NB4 (cell line): ENCODE measurements around the gene WDR55.
"Not testable (repeated sequence)": the region's sequence is repeated elsewhere in the genome, so short reads cannot be mapped to it uniquely, and the experiment has no call there.

ENCODE experiments used
- DNase-seq: peaks from one replicate; pipeline ENCODE4 v3.0.0; 2010; ENCODE audit warnings: low read depth
- H3K4me3 ChIP-seq: one replicate; pipeline ENCODE4 v1.5.1; 2011; ENCODE audit warnings: mild to moderate bottlenecking, low read depth, low read length, moderate library complexity
- MYC ChIP-seq: IDR thresholded peaks from 2 replicates; pipeline ENCODE4 v1.6.1; 2011; ENCODE audit warnings: low read depth, low read length
- POLR2A ChIP-seq: IDR thresholded peaks from 2 replicates; pipeline ENCODE4 v1.6.1; 2011; ENCODE audit warnings: mild to moderate bottlenecking; ENCODE audit not compliant: insufficient read length; ENCODE audit errors: extremely low read depth
- TF ChIP-seq, protein P1 (sequence below): IDR thresholded peaks from one replicate; pipeline ENCODE4 v1.5.1; 2012; ENCODE audit warnings: low read depth, low read length
- TF ChIP-seq, protein P2 (sequence below): IDR thresholded peaks from 2 replicates; pipeline ENCODE4 v1.6.1; 2011; ENCODE audit warnings: low read depth, low read length

WDR55 gene

DNA sequence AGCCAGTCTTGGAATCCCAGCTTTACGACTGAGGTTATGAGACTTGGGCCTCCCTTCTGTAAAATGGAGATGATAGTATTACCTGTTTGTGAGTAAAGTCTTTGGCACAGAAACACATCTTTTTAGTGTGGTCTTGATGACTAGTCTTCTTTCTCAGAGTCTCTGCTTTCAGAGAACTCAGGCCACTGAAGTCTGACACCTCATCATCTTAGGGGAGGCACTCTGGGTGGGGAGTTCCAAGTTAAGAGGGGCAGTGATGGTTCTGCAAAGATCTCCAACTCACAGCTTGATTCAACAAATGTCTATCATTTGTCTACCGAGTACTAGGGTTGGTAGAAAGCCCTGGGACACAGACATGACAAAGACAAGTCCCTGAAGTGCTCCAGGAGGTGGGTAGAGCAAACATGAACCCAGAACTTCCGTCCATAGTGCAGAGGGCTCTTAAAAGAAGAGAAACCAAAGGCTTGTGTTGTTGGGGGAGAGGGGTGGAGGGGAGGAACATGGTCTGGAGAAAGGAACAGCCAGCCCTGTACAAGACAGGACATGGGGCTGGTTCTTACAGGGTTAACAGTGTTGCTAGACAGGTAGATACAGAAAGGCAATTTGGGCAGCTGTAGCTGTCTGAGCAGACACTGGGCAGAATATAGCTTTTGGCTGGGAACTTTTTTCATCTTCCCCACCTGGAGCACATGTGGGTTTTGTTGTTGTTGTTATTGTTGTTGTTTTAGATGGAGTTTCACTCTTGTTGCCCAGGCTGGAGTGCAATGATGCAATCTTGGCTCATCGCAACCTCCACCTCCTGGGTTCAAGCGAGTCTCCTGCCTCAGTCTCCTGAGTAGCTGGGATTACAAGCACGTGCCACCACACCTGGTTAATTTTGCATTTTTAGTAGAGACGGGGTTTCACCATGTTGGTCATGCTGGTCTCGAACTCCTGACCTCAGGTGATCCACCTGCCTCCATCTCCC lies 29.1 kb upstream of the WDR55 start:
- no peak overlapping the region for H3K4me3 ChIP-seq
- no peak for TF ChIP-seq POLR2A
- no peak for DNase-seq

DNA sequence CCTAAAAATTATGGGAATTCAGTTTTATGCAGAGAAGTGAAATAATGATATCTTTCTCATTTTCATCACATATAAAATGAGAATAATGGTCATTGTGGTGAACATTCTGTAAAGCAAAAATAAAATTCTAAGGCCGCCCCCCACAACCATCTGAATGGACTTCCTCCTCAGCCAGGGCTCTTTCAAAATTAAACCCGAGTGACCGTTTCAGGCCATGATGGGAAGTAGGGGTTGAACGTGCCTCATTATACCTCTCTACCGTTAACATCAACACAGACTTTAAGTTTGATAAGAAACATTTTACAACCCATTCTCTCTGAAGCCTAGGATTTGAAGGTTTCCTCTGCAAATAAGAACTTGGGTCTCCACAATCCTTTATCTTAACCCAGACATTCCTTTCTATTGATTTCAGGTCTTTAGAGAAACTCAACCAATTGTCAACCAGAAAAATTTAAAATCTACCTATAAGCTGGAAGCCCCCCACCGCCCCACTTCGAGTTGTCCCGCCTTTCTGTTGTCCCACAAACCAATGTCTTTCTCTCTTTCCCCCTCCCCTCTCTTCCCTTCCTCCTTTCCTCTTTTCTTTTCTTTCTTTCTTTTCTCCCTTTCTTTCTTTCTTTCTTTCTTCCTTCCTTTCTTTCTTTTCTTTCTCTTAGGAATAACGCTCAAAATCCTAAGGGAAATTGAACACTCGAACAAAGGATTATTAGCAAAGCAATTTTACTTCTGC lies 27.2 kb upstream of the WDR55 start:
- DNase-seq: no peak
- no peak overlapping the region for H3K4me3 ChIP-seq
- no peak for TF ChIP-seq POLR2A
- TF ChIP-seq, protein P1, sequence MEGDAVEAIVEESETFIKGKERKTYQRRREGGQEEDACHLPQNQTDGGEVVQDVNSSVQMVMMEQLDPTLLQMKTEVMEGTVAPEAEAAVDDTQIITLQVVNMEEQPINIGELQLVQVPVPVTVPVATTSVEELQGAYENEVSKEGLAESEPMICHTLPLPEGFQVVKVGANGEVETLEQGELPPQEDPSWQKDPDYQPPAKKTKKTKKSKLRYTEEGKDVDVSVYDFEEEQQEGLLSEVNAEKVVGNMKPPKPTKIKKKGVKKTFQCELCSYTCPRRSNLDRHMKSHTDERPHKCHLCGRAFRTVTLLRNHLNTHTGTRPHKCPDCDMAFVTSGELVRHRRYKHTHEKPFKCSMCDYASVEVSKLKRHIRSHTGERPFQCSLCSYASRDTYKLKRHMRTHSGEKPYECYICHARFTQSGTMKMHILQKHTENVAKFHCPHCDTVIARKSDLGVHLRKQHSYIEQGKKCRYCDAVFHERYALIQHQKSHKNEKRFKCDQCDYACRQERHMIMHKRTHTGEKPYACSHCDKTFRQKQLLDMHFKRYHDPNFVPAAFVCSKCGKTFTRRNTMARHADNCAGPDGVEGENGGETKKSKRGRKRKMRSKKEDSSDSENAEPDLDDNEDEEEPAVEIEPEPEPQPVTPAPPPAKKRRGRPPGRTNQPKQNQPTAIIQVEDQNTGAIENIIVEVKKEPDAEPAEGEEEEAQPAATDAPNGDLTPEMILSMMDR: no peak

DNA sequence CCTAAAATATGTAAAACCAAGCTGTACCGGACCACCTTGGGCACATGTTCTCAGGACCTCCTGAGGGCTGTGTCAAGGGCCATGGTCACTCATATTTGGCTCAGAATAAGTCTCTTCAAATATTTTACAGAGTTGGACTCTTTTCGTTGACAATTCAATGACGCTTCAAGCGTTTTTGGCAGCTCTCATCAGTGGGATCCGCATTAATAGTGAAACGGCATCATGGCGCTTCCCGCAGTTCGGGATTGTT lies 25.9 kb upstream of the WDR55 start:
- peak overlapping the region; percentile 44 for H3K4me3 ChIP-seq
- not testable (repeated sequence) for DNase-seq

DNA sequence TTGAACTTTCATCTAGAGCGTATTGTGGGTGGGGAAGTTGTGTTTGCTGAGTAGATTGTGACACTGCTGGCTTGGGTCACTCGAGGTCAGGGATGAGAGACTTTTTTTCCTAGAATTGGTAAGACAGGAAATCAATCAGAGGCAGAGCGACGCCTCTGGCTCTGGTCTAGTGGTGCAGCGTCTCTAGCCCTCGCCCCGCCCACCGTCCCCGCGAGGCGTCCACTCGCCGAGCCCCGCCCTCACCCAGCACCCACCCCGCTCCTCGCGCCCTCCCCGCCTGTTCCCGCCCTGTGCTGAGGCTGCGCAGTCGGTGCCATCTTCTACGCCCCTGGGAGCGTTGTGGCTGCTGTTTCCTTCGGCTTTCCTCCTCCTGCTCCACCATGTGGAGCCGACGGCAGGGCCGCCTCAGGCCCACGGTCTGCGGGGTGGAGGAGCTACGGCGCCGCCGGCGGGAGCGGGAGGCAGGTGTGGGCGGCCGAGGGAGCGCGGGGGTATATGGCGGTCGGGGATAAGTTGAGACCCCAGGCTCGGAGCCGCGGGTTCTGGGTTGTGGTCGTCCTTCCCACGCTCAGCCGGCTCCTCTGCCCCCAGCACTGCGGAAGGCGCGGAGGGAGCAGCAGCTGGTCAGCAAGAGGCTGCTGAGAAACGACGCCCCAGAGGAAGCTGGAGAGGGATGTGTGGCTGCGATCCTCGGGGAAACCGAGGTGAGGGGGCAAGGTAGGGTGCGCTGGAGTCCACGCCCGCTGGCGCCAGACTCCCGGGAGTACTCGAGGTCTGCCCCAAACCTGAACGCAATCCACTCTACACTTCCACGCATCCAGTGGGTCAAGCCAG lies 25.3 kb upstream of the WDR55 start, which contains the start of gene TMCO6:
Gene TMCO6, plus strand, starts transcription at position 304 of the 834 bp plus-strand sequence. Its CDS starts 77 bp downstream, at position 381.
- TF ChIP-seq, protein P2, sequence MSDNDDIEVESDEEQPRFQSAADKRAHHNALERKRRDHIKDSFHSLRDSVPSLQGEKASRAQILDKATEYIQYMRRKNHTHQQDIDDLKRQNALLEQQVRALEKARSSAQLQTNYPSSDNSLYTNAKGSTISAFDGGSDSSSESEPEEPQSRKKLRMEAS: peak; percentile 85
- TF ChIP-seq POLR2A (peak; percentile 83), MYC (peak; percentile 89)
- TF ChIP-seq, protein P1: peak; percentile 53
- DNase-seq: peak; percentile 98
- peak within 1 kb of the TSS; percentile 90 for H3K4me3 ChIP-seq

DNA sequence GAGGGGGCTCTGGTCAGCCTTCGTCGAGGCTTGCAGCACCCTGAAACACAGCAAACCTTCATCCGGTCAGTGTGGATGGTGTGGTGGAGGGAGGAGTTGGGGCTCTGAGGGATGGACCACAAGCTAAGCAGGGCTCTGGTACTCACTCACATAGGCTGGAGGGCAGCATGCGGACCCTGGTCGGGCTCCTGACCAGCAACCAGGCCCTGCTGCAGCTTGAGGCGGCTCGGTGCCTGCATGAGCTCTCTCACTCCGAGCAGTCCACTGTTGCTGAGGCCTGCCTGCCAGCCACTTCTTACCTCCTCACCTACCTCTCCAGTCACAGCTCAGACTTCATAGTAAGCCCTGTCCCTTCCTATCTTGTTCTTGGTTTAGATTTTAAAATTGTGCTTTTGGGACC lies 23.0 kb upstream of the WDR55 start:
- no peak for DNase-seq
- TF ChIP-seq MYC: no peak
- TF ChIP-seq, protein P2: no peak
- no peak for TF ChIP-seq POLR2A
- TF ChIP-seq, protein P1: no peak

DNA sequence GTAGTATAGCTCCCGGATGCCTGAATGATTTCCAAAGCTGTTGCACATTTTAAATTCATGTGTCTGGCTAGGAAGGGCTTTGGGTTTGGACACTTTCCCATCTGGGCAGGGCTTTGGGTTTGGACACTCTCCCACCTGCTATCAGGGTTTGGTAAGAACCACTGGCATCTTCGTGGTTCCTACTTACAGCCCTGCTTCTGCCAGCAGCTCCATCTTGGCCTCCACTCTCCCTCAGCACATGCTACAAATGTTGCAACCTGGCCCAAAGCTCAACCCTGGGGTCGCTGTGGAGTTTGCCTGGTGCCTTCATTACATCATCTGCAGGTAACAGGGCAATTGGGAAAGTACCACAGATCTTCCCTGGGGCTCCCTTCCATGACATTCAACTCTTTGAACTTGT lies 22.0 kb upstream of the WDR55 start:
- H3K4me3 ChIP-seq: no peak overlapping the region
- TF ChIP-seq, protein P2: no peak
- TF ChIP-seq POLR2A: no peak
- TF ChIP-seq, protein P1: no peak
- TF ChIP-seq MYC: no peak
- DNase-seq: no peak

More for the DNA sequence above, 23.0 kb upstream of the WDR55 start:
- H3K4me3 ChIP-seq: no peak overlapping the region
